OCI-LY7 (cell line): ENCODE data around the gene TYMP. TPM values are rescaled to one million over a fixed set of nuclear protein-coding genes. Genes with fewer than 3 reads are reported as not detected.

Source experiments
- BruUV-seq: library from RNA; stranded (reverse); fragments of 400-500 nt; replicated peaks from 2 replicates; lab custom pipeline; 2021; lab: Mats Ljungman, UMichigan
- CTCF ChIA-PET: fragments of 300-600 bp; sonication (Branson Sonifier 250); formaldehyde crosslinking; loops from one replicate; lab custom pipeline; 2022; ENCODE audit warnings: antibody characterized with exemption; ENCODE audit not compliant: unreplicated experiment; lab: Charles Lee
- POLR2A ChIA-PET: fragments of 300-600 bp; sonication (Branson Sonifier 250); formaldehyde crosslinking; loops from one replicate; lab custom pipeline; 2022; ENCODE audit warnings: antibody characterized with exemption; lab: Charles Lee
- DNase-seq: peaks from one replicate; pipeline ENCODE4 v3.0.0-alpha.2; 2015; ENCODE audit warnings: low spot score
- H2AFZ ChIP-seq: fragments of 200-600 bp; sonication (generic), shearing (Covaris generic); 2 replicates; pipeline ENCODE4 v1.6.1; 2014; ENCODE audit warnings: mild to moderate bottlenecking, antibody characterized with exemption, low read length, moderate library complexity
- H3K27ac ChIP-seq: fragments of 200-600 bp; sonication (generic); 2 replicates; pipeline ENCODE4 v1.5.1; 2014; ENCODE audit warnings: mixed run types, low read depth, mild to moderate bottlenecking, moderate library complexity, low read length, inconsistent platforms; ENCODE audit not compliant: poor library complexity, severe bottlenecking
- H3K36me3 ChIP-seq: fragments of 200-600 bp; sonication (generic); 2 replicates; pipeline ENCODE4 v1.6.1; 2014; ENCODE audit warnings: mild to moderate bottlenecking, antibody characterized with exemption, low read length, moderate library complexity, mixed read lengths; ENCODE audit not compliant: insufficient read depth
- H3K4me1 ChIP-seq: fragments of 200-600 bp; sonication (generic); 2 replicates; pipeline ENCODE4 v1.5.1; 2014; ENCODE audit warnings: mild to moderate bottlenecking, low read length; ENCODE audit not compliant: insufficient read depth, poor library complexity, severe bottlenecking
- H3K4me2 ChIP-seq: fragments of 200-600 bp; sonication (generic); 2 replicates; pipeline ENCODE4 v1.6.1; 2014; ENCODE audit warnings: mild to moderate bottlenecking, low read length
- H3K4me3 ChIP-seq: fragments of 200-600 bp; sonication (generic); 2 replicates; pipeline ENCODE4 v1.5.1; 2014; ENCODE audit warnings: mild to moderate bottlenecking, low read depth, low read length; ENCODE audit not compliant: poor library complexity, severe bottlenecking
- H3K79me2 ChIP-seq: fragments of 200-600 bp; sonication (generic); 2 replicates; pipeline ENCODE4 v1.6.1; 2016; ENCODE audit warnings: low read depth, mild to moderate bottlenecking, low read length, moderate library complexity, mixed read lengths; ENCODE audit not compliant: insufficient read depth
- H3K9me2 ChIP-seq: fragments of 200-600 bp; sonication (generic); 2 replicates; pipeline ENCODE4 v1.6.1; 2016; ENCODE audit warnings: mild to moderate bottlenecking, low read length, mixed read lengths; ENCODE audit not compliant: insufficient read depth
- H3K9me3 ChIP-seq: fragments of 200-600 bp; sonication (generic); 2 replicates; pipeline ENCODE4 v1.6.1; 2014; ENCODE audit warnings: mild to moderate bottlenecking, mixed run types, low read length, mixed read lengths
- H4K20me1 ChIP-seq: fragments of 200-600 bp; sonication (generic); 2 replicates; pipeline ENCODE4 v1.6.1; 2014; ENCODE audit warnings: mild to moderate bottlenecking, antibody characterized with exemption, low read length, moderate library complexity, mixed read lengths; ENCODE audit not compliant: insufficient read depth
- CTCF ChIP-seq: fragments of 200-600 bp; sonication (generic); conservative IDR thresholded peaks from 2 replicates; pipeline ENCODE4 v1.5.1; 2014; ENCODE audit warnings: mild to moderate bottlenecking, antibody characterized with exemption, low read length, moderate library complexity, mixed read lengths
- EZH2phosphoT487 ChIP-seq: fragments of 200-600 bp; sonication (generic); IDR thresholded peaks from 2 replicates; pipeline ENCODE4 v1.6.1; 2018; ENCODE audit warnings: low read depth, borderline replicate concordance, mild to moderate bottlenecking, mixed run types, antibody characterized with exemption, low read length, moderate library complexity, mixed read lengths
- intact Hi-C: fragments of 100-400 bp; cut with micrococcal nuclease; formaldehyde crosslinking; loops from one replicate; pipeline ENCODE4 v1.10.0; 2022; ENCODE audit not compliant: unreplicated experiment
- total RNA-seq, 2 experiments: library from RNA; depleted of rRNA in 1 of 2; stranded (reverse); fragments of >200 nt in 1 of 2; shearing (Covaris generic) in 1 of 2; gene quantifications; 2 replicates each; pipeline ENCODE4 v1.2.3, GENCODE V29; 2014 to 2022

Gene TYMP
- total RNA-seq, 2 experiments from 2014 or later: 3.9 to 4.0 TPM

DNA sequence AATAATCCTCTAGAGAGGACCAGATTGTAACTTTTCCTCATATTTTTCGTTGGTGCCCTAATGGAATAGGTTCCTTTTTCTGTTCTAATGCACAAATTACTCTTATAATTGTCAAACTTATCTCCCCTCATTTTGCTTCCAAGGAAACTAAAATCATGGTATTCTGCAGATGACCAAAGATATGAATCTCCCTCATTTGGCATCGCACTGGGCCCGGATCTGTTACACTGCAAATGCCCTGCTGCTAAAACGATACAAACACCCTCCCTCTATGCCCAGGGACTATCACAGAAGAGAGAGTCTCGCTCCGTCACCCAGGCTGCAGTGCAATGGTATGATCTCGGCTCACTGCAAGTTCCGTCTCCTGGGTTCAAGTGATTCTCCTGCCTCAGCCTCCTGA is 23.5 kb upstream of the TYMP start:
- Histone ChIP-seq H3K27ac (no peak overlapping the region), H3K79me2 (no peaks in the 10 kb centered on the region), H3K4me3 (no peak overlapping the region), H3K4me1 (peaks cover 11% of the 10 kb centered on the region), H3K36me3 (no peaks in the 10 kb centered on the region), H2AFZ (no peak overlapping the region), H4K20me1 (no peaks in the 10 kb centered on the region), H3K4me2 (no peak overlapping the region), H3K9me3 (no peaks in the 10 kb centered on the region), H3K9me2 (no peaks in the 10 kb centered on the region)
- POLR2A ChIA-PET: no interaction called here
- intact Hi-C loops: no loop called here
- CTCF ChIA-PET: no interaction called here
- DNase-seq: no peak
- no TSS peak for BruUV-seq
- TF ChIP-seq CTCF: no peak
- no peak for TF ChIP-seq EZH2phosphoT487

DNA sequence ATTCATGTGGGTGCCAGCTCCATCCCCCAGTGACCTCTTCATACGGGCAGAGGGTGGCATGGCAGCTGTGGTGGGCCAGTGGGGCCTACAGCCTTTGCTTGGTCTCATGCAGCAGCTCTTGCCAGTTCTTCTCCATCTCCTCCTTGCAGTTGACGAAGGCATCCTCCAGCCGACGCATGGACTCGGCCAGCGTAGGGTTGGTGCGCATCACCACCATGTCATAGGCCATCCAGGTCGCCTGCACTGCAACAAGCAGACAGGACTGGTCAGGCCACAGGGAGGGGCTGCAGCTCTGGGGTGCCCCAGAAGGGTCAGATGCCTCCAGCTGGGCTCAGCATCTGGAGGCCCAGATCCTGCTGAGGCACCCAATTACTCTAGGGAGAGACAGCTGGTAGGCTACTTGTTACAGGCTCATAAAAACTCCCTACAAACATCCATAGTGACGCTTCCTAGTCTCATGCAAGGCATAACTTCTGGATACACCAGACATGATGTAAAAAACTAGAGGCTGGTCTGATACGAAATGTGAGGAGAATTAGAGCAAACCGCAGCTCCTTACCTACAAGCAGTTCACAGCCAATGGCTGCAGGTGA is 21.4 kb upstream of the TYMP start:
- Histone ChIP-seq H3K4me2 (no peak overlapping the region), H3K4me3 (no peak overlapping the region), H3K36me3 (no peaks in the 10 kb centered on the region), H3K27ac (no peak overlapping the region), H3K4me1 (peaks cover 19% of the 10 kb centered on the region), H3K79me2 (no peaks in the 10 kb centered on the region), H3K9me2 (no peaks in the 10 kb centered on the region), H4K20me1 (no peaks in the 10 kb centered on the region), H2AFZ (no peak overlapping the region), H3K9me3 (no peaks in the 10 kb centered on the region)
- no peak for TF ChIP-seq EZH2phosphoT487
- TF ChIP-seq CTCF: no peak
- no peak for DNase-seq
- intact Hi-C loops: no loop called here
- POLR2A ChIA-PET: no interaction called here
- BruUV-seq: no TSS peak
- CTCF ChIA-PET: no interaction called here

- POLR2A ChIA-PET: no interaction called here
These were observed 20.6 kb upstream of the TYMP start for GRCh38 chr22:50550395-50550794.

More at GRCh38 chr22:50550395-50550794, 20.6 kb upstream of the TYMP start:
- intact Hi-C loops: no loop called here
- no peaks in the 10 kb centered on the region for H3K9me2 ChIP-seq
- H3K4me2 ChIP-seq: no peak overlapping the region
- no peak for TF ChIP-seq EZH2phosphoT487
- no peak for TF ChIP-seq CTCF
- no peak overlapping the region for H3K4me3 ChIP-seq
- H3K9me3 ChIP-seq: no peaks in the 10 kb centered on the region
- DNase-seq: no peak
- no TSS peak for BruUV-seq
- no peaks in the 10 kb centered on the region for H4K20me1 ChIP-seq
- no peaks in the 10 kb centered on the region for H3K36me3 ChIP-seq
- H2AFZ ChIP-seq: no peak overlapping the region
- H3K79me2 ChIP-seq: no peaks in the 10 kb centered on the region
- no peak overlapping the region for H3K27ac ChIP-seq
- CTCF ChIA-PET: no interaction called here
- H3K4me1 ChIP-seq: peaks cover 19% of the 10 kb centered on the region
